GM19395 (cell line): ENCODE data around the gene FHOD3.

ENCODE experiments used
- ATAC-seq: cut with Tn5 transposase; IDR thresholded peaks from one replicate; pipeline ENCODE4 v1.9.1; 2021; ENCODE audit warnings: mild to moderate bottlenecking, moderate library complexity; ENCODE audit not compliant: unreplicated experiment

Gene FHOD3

GRCh38 chr18:36403896-36404820 lies 106.6 kb downstream of the FHOD3 start:
- ATAC-seq, result no peak

GRCh38 chr18:36405611-36406010 lies 108.1 kb downstream of the FHOD3 start:
- ATAC-seq, result no peak

GRCh38 chr18:36406805-36407204 lies 109.3 kb downstream of the FHOD3 start:
- no peak for ATAC-seq

- ATAC-seq, result no peak
These were observed 111.1 kb downstream of the FHOD3 start for GRCh38 chr18:36408606-36409005.

GRCh38 chr18:36409779-36410178 lies 112.3 kb downstream of the FHOD3 start:
- ATAC-seq, result no peak

- no peak for ATAC-seq
These were observed 112.8 kb downstream of the FHOD3 start for GRCh38 chr18:36410346-36410745.

- ATAC-seq, result no peak
These were observed 114.2 kb downstream of the FHOD3 start for GRCh38 chr18:36411745-36412168.

GRCh38 chr18:36412778-36413177 lies 115.3 kb downstream of the FHOD3 start:
- ATAC-seq, result no peak

GRCh38 chr18:36415171-36415570 lies 117.7 kb downstream of the FHOD3 start:
- no peak for ATAC-seq

GRCh38 chr18:36415625-36416024 lies 118.1 kb downstream of the FHOD3 start:
- ATAC-seq, result no peak

GRCh38 chr18:36419188-36419899 lies 121.8 kb downstream of the FHOD3 start:
- no peak for ATAC-seq

- peak; percentile 69 for ATAC-seq
These were observed 122.5 kb downstream of the FHOD3 start for GRCh38 chr18:36419900-36420531.

- no peak for ATAC-seq
These were observed 123.3 kb downstream of the FHOD3 start for GRCh38 chr18:36420826-36421225.

- no peak for ATAC-seq
These were observed 127.2 kb downstream of the FHOD3 start for GRCh38 chr18:36424741-36425142.

- ATAC-seq, result no peak
These were observed 129.9 kb downstream of the FHOD3 start for GRCh38 chr18:36427369-36427768.

GRCh38 chr18:36427831-36428230 lies 130.3 kb downstream of the FHOD3 start:
- ATAC-seq, result no peak

- ATAC-seq, result no peak
These were observed 131.0 kb downstream of the FHOD3 start for GRCh38 chr18:36428431-36429029.

GRCh38 chr18:36432880-36433555 lies 135.5 kb downstream of the FHOD3 start:
- no peak for ATAC-seq

GRCh38 chr18:36436387-36436786 lies 138.9 kb downstream of the FHOD3 start:
- ATAC-seq, result no peak

GRCh38 chr18:36440614-36441013 lies 143.1 kb downstream of the FHOD3 start:
- no peak for ATAC-seq
